AG09319 (cell line): ENCODE measurements around the gene DBF4B.
"Not testable (repeated sequence)": the region's sequence is repeated elsewhere in the genome, so short reads cannot be mapped to it uniquely, and the experiment has no call there.

Experiments
- DNase-seq: peaks from one replicate; pipeline ENCODE4 v3.0.0-alpha.2; 2010; ENCODE audit warnings: low read depth; ENCODE audit errors: extremely low read depth
- CTCF ChIP-seq: IDR thresholded peaks from 2 replicates; pipeline ENCODE4 v1.5.1; 2011; ENCODE audit warnings: low read depth, mild to moderate bottlenecking, inconsistent platforms, low read length, moderate library complexity

The DBF4B gene

GRCh38 chr17:44738214-44738906, 29.9 kb downstream of the DBF4B start:
- DNase-seq, result no peak
- no peak for TF ChIP-seq CTCF

GRCh38 chr17:44741316-44741715, 32.9 kb downstream of the DBF4B start:
- no peak for TF ChIP-seq CTCF
- DNase-seq, result no peak

- no peak for TF ChIP-seq CTCF
- no peak for DNase-seq
Measured at GRCh38 chr17:44745301-44745700, 36.8 kb downstream of the DBF4B start.

- DNase-seq, result not testable (repeated sequence)
Measured at GRCh38 chr17:44745738-44746137, 37.3 kb downstream of the DBF4B start.

GRCh38 chr17:44747566-44747965, 39.1 kb downstream of the DBF4B start:
- DNase-seq, result no peak
- no peak for TF ChIP-seq CTCF

- no peak for TF ChIP-seq CTCF
Measured at GRCh38 chr17:44749076-44749979, 40.9 kb downstream of the DBF4B start.

GRCh38 chr17:44749980-44750318, 41.5 kb downstream of the DBF4B start:
- TF ChIP-seq CTCF, result no peak
- no peak for DNase-seq

More at GRCh38 chr17:44749076-44749979, 40.9 kb downstream of the DBF4B start:
- no peak for DNase-seq
